C4-2B (cell line): ENCODE data around the gene LAMA2.

ENCODE experiments used
- H3K27ac ChIP-seq: fragments of 450-650 bp; 2 replicates; pipeline ENCODE4 v1.5.1; 2017
- CTCF ChIP-seq: fragments of 450-650 bp; conservative IDR thresholded peaks from 2 replicates; pipeline ENCODE4 v1.5.1; 2017; ENCODE audit warnings: mild to moderate bottlenecking
- ZFX ChIP-seq: fragments of 450-650 bp; IDR thresholded peaks from 2 replicates; pipeline ENCODE4 v1.6.1; 2017

LAMA2 gene

GRCh38 chr6:129504456-129504855, 621.5 kb downstream of the LAMA2 start:
- TF ChIP-seq CTCF (no peak), ZFX (no peak)
- H3K27ac ChIP-seq = no peak overlapping the region

GRCh38 chr6:129507059-129507807, 624.3 kb downstream of the LAMA2 start:
- no peak overlapping the region for H3K27ac ChIP-seq
- no peak for TF ChIP-seq CTCF
- TF ChIP-seq ZFX = no peak

- TF ChIP-seq ZFX = no peak
- TF ChIP-seq CTCF = no peak
- H3K27ac ChIP-seq = no peak overlapping the region
Measured at GRCh38 chr6:129507846-129508245, 624.9 kb downstream of the LAMA2 start.

- no peak overlapping the region for H3K27ac ChIP-seq
- TF ChIP-seq ZFX (no peak), CTCF (no peak)
Measured at GRCh38 chr6:129508477-129509145, 625.7 kb downstream of the LAMA2 start.

GRCh38 chr6:129510950-129511349, 628.0 kb downstream of the LAMA2 start:
- H3K27ac ChIP-seq = no peak overlapping the region

GRCh38 chr6:129513471-129513870, 630.5 kb downstream of the LAMA2 start:
- TF ChIP-seq ZFX (no peak), CTCF (no peak)

More at GRCh38 chr6:129510950-129511349, 628.0 kb downstream of the LAMA2 start:
- TF ChIP-seq ZFX (no peak), CTCF (no peak)

GRCh38 chr6:129515004-129515403, 632.1 kb downstream of the LAMA2 start:
- no peak overlapping the region for H3K27ac ChIP-seq
- TF ChIP-seq CTCF = no peak
- TF ChIP-seq ZFX = no peak

More at GRCh38 chr6:129513471-129513870, 630.5 kb downstream of the LAMA2 start:
- no peak overlapping the region for H3K27ac ChIP-seq
